DOHH2 (cell line): ENCODE data around the gene TTLL3.

Source experiments
- EZH2phosphoT487 ChIP-seq: fragments of 200-600 bp; sonication (generic); IDR thresholded peaks from 2 replicates; pipeline ENCODE4 v1.6.1; 2017; ENCODE audit warnings: borderline replicate concordance, mild to moderate bottlenecking, antibody characterized with exemption, low read length, moderate library complexity, mixed read lengths
- TF ChIP-seq, protein P1 (sequence below): fragments of 200-600 bp; sonication (generic); IDR thresholded peaks from one replicate; pipeline ENCODE4 v1.5.1; 2014; ENCODE audit warnings: antibody characterized with exemption, mild to moderate bottlenecking, low read depth, low read length; ENCODE audit not compliant: poor library complexity, severe bottlenecking

DNA sequence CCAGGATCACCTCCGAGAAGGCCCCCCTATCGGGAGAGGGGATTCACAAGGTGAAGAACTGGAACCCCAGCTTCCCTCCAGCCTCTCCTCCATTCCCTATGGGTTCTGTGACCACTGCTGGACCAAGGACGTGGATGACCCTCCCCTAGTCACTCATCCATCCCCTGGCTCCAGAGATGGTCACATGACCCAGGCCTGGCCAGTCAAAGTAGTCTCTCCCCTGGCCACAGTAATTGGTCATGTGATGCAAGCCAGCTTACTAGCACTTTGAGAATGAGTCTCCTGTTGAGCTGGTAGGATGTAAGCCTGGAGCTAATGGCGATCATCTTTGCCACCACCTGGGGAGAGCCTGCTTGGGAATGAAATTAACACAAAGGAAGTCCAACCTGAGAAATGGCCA, 44.2 kb upstream of the TTLL3 start:
- TF ChIP-seq, protein P1, sequence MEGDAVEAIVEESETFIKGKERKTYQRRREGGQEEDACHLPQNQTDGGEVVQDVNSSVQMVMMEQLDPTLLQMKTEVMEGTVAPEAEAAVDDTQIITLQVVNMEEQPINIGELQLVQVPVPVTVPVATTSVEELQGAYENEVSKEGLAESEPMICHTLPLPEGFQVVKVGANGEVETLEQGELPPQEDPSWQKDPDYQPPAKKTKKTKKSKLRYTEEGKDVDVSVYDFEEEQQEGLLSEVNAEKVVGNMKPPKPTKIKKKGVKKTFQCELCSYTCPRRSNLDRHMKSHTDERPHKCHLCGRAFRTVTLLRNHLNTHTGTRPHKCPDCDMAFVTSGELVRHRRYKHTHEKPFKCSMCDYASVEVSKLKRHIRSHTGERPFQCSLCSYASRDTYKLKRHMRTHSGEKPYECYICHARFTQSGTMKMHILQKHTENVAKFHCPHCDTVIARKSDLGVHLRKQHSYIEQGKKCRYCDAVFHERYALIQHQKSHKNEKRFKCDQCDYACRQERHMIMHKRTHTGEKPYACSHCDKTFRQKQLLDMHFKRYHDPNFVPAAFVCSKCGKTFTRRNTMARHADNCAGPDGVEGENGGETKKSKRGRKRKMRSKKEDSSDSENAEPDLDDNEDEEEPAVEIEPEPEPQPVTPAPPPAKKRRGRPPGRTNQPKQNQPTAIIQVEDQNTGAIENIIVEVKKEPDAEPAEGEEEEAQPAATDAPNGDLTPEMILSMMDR = no peak
- TF ChIP-seq EZH2phosphoT487 = no peak
